Ovary (tissue), 3 donors: ENCODE data around the gene KLK15.

Experiments used
- POLR2A ChIP-seq: fragments of 450-650 bp; IDR thresholded peaks from one replicate; pipeline ENCODE4 v1.6.1; 2017; ENCODE audit warnings: antibody characterized with exemption, mild to moderate bottlenecking, moderate library complexity
- TF ChIP-seq, protein P1 (sequence below), 3 donors: fragments of 450-650 bp in 2 of 3; fragments of 200-600 bp in 1 of 3; IDR thresholded peaks; one replicate each; pipeline versions ENCODE4 v1.5.1 to v1.8.0; 2016 to 2022; ENCODE audit warnings: antibody characterized with exemption in 3 of 3, mild to moderate bottlenecking in 1 of 3
- donor health status: DM: no; HTN: no; CAD: no.

GRCh38 chr19:50838239-50838638 lies 4.9 kb upstream of the KLK15 start:
- TF ChIP-seq, protein P1, sequence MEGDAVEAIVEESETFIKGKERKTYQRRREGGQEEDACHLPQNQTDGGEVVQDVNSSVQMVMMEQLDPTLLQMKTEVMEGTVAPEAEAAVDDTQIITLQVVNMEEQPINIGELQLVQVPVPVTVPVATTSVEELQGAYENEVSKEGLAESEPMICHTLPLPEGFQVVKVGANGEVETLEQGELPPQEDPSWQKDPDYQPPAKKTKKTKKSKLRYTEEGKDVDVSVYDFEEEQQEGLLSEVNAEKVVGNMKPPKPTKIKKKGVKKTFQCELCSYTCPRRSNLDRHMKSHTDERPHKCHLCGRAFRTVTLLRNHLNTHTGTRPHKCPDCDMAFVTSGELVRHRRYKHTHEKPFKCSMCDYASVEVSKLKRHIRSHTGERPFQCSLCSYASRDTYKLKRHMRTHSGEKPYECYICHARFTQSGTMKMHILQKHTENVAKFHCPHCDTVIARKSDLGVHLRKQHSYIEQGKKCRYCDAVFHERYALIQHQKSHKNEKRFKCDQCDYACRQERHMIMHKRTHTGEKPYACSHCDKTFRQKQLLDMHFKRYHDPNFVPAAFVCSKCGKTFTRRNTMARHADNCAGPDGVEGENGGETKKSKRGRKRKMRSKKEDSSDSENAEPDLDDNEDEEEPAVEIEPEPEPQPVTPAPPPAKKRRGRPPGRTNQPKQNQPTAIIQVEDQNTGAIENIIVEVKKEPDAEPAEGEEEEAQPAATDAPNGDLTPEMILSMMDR (IDR thresholded peaks at IDR 0.05): no peak
- TF ChIP-seq POLR2A: no peak
